Activated B cell treated with CpG ODN at 0.5 μM for 24 hours (primary cell): Measurements from ENCODE around the gene CDK6. TPM values are rescaled to one million over a fixed set of nuclear protein-coding genes. Genes with fewer than 3 reads are reported as not detected.

ENCODE experiments used
- ATAC-seq: fragments of 200-7000 bp; cut with Tn5 transposase; one replicate; pipeline ENCODE4 v1.10.0; 2021; ENCODE audit warnings: low read depth, mild to moderate bottlenecking, moderate library complexity
- CTCF ChIA-PET: fragments of 350-600 bp; sonication (Branson Sonifier 250); formaldehyde crosslinking; loops from one replicate; lab custom pipeline; 2021; ENCODE audit warnings: antibody characterized with exemption; lab: Charles Lee
- POLR2A ChIA-PET: fragments of 350-600 bp; sonication (Branson Sonifier 250); formaldehyde crosslinking; loops from one replicate; lab custom pipeline; 2021; ENCODE audit warnings: antibody characterized with exemption; lab: Charles Lee
- DNase-seq: peaks from one replicate; pipeline ENCODE4 v3.0.0; 2022
- H3K27ac Mint-ChIP-seq: one replicate; pipeline ENCODE4 v1.8.0; 2020; ENCODE audit warnings: mixed read lengths
- H3K27me3 Mint-ChIP-seq: one replicate; pipeline ENCODE4 v1.8.0; 2021; ENCODE audit warnings: mixed read lengths
- H3K36me3 Mint-ChIP-seq: one replicate; pipeline ENCODE4 v1.8.0; 2021; ENCODE audit warnings: low read depth, mixed read lengths
- H3K4me1 Mint-ChIP-seq: one replicate; pipeline ENCODE4 v1.8.0; 2021; ENCODE audit warnings: mixed read lengths
- H3K4me3 Mint-ChIP-seq: one replicate; pipeline ENCODE4 v1.8.0; 2020; ENCODE audit warnings: mild to moderate bottlenecking, mixed read lengths
- H3K9me3 Mint-ChIP-seq: one replicate; pipeline ENCODE4 v1.8.0; 2020; ENCODE audit warnings: mixed read lengths
- intact Hi-C: fragments of 100-400 bp; cut with micrococcal nuclease; formaldehyde crosslinking; loops from one replicate; pipeline ENCODE4 v1.15.1; 2024
- total RNA-seq: library from RNA; stranded (reverse); gene quantifications from 2 replicates; pipeline ENCODE4 v1.2.3, GENCODE V29; 2022
- TF ChIP-seq, protein P1 (sequence below): fragments of 200-600 bp; IDR thresholded peaks from one replicate; pipeline ENCODE4 v1.8.0; 2022; ENCODE audit warnings: antibody characterized with exemption, mild to moderate bottlenecking

CDK6 gene
- total RNA-seq, 1 donor from 2014 or later = 30.5 TPM

DNA sequence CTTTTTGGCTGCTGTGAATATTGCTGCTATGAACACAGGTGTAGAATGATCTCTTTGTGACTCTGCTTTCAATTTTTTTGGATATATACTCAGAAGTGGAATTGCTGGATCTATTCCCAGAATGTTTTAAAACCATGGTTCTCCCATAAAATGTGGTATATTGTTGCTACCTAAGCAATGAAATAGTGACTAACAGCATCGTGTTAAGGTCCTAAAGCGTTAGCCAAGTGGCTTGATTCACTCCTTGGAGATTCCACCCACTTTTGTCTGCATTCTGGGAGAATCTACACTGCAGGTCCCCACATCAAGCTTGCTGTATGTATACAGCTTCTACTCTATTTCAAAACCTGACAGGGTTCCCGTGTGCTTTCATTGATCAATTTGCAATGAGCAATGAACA lies 105.6 kb downstream of the CDK6 start:
- TF ChIP-seq, protein P1, sequence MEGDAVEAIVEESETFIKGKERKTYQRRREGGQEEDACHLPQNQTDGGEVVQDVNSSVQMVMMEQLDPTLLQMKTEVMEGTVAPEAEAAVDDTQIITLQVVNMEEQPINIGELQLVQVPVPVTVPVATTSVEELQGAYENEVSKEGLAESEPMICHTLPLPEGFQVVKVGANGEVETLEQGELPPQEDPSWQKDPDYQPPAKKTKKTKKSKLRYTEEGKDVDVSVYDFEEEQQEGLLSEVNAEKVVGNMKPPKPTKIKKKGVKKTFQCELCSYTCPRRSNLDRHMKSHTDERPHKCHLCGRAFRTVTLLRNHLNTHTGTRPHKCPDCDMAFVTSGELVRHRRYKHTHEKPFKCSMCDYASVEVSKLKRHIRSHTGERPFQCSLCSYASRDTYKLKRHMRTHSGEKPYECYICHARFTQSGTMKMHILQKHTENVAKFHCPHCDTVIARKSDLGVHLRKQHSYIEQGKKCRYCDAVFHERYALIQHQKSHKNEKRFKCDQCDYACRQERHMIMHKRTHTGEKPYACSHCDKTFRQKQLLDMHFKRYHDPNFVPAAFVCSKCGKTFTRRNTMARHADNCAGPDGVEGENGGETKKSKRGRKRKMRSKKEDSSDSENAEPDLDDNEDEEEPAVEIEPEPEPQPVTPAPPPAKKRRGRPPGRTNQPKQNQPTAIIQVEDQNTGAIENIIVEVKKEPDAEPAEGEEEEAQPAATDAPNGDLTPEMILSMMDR = no peak
- Mint-ChIP-seq H3K4me3 (no peak overlapping the region), H3K9me3 (no peaks in the 10 kb centered on the region), H3K27me3 (no peaks in the 10 kb centered on the region), H3K4me1 (peaks cover 29% of the 10 kb centered on the region), H3K36me3 (no peaks in the 10 kb centered on the region), H3K27ac (no peak overlapping the region)
- intact Hi-C loops = loop anchor here (5.0 kb wide), 1 partner anchor 204 kb away; the partner anchor contains the start of genes PEX1 and RBM48
- DNase-seq (no peak), ATAC-seq (no peak)
- POLR2A ChIA-PET = interaction anchor here (0.6 kb wide), 1 partner anchor 109 kb away, joined by 7 read pairs; no protein-coding TSS in a partner anchor
- CTCF ChIA-PET = no interaction called here

DNA sequence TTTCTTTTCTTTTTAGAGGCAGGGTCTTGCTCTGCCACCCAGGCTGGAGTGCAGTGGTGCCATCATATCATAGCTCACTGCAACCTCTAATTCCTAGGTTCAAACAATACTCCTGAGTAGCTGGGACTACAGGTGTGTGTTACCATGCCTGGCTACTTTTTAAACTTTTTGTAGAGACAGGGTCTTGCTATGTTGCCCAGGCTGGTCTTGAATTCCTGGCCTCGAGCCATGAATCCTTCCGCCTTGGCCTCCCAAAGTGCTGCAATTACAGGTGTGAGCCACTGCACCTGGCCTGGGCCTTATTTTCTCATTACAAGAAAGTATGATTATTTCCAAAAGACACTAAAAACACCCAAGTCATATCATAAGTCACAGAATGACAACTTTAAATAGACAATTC lies 106.6 kb downstream of the CDK6 start:
- Mint-ChIP-seq H3K36me3 (peaks cover 9% of the 10 kb centered on the region), H3K9me3 (no peaks in the 10 kb centered on the region), H3K4me3 (no peak overlapping the region), H3K27ac (no peak overlapping the region), H3K4me1 (peaks cover 29% of the 10 kb centered on the region), H3K27me3 (no peaks in the 10 kb centered on the region)
- ChIA-PET CTCF (no interaction called here), POLR2A (no interaction called here)
- no peak for ATAC-seq
- intact Hi-C loops = loop anchor here (5.0 kb wide), 1 partner anchor 202 kb away; the partner anchor contains the start of genes PEX1 and RBM48
- DNase-seq = no peak
- TF ChIP-seq, protein P1 = no peak

DNA sequence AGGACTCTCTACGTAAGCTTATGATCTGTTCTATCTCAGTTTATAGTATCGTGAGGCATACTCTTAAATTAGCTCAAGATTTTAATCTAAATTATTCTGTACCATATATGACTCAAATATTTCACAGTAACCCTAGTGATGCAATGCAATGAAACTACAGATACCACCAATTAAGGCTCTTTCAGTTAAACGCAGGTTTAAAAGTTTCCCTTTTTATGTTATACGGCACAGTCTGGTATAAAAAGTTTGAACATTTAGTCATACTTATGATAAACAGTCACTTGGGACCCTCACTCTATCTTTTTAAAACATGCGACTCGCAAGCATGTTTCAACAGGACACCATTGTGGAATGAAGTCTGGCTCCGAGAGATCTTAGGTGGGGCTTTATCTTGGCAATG lies 107.2 kb downstream of the CDK6 start:
- CTCF ChIA-PET = no interaction called here
- no peaks in the 10 kb centered on the region for H3K9me3 Mint-ChIP-seq
- peaks cover 12% of the 10 kb centered on the region for H3K36me3 Mint-ChIP-seq
- intact Hi-C loops = no loop called here
- DNase-seq = no peak
- TF ChIP-seq, protein P1 = no peak
- POLR2A ChIA-PET = no interaction called here
- H3K27me3 Mint-ChIP-seq = no peaks in the 10 kb centered on the region
- H3K4me1 Mint-ChIP-seq = peaks cover 29% of the 10 kb centered on the region
- ATAC-seq = no peak
- H3K27ac Mint-ChIP-seq = no peak overlapping the region
- H3K4me3 Mint-ChIP-seq = no peak overlapping the region

DNA sequence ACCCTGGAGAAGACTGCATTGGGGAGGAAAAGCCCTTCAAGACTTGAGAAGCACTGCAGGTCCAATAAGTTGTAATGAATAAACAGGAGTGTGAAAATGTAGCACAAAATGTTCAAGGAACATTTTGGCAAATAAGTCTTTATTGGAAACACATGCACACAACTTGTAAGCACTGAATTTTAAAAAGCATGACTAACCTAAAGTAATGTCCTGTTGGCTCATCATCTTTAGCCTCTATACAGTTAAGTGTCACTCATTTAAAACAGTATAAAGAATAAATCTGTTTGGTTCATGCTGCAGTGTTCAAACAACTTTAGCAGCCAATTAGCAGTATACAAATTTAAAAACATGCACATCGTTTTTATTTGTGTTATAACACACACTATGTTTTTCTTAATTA lies 108.6 kb downstream of the CDK6 start:
- no peaks in the 10 kb centered on the region for H3K27me3 Mint-ChIP-seq
- H3K27ac Mint-ChIP-seq = no peak overlapping the region
- ATAC-seq (no peak), DNase-seq (no peak)
- no peak overlapping the region for H3K4me3 Mint-ChIP-seq
- ChIA-PET POLR2A (interaction anchor here (0.5 to 0.7 kb wide), 2 partner anchors 93 to 94 kb away, joined by 3 to 7 read pairs; no protein-coding TSS in a partner anchor), CTCF (no interaction called here)
- TF ChIP-seq, protein P1 = no peak
- peaks cover 26% of the 10 kb centered on the region for H3K4me1 Mint-ChIP-seq
- intact Hi-C loops = no loop called here
- H3K9me3 Mint-ChIP-seq = no peaks in the 10 kb centered on the region
- H3K36me3 Mint-ChIP-seq = peaks cover 15% of the 10 kb centered on the region

DNA sequence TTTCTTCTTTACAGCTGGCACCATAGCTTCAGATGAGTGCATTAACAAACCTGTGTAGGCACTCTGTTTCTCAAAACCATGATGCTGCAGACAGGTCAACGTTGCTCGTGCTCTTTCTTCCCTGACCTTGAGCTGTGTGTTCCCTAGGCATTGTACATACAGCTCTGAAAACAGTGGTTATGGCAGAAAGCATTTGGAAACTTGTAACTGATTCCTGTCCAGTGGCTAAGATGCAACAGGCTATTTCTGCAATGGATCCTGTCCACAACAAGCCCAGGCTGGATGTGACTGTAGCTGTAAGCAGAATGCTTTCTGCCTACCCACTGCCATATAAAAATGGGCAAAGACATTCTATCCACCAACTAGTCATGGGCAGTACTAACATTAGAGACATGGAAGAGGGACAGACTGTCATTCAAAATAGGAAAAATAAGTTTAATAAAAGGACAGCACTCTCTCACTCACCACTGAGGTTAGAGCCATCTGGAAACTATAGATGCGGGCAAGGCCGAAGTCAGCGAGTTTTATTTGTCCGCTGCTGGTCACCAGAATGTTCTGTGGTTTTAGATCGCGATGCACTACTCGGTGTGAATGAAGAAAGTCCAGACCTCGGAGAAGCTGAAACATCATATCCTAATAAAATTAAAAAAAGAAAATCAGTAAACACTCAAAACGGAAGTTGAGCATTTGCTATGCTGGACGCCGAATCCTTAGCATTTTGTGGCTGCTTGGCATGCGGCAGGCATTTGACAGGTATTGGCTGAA lies 111.0 kb downstream of the CDK6 start:
- POLR2A ChIA-PET = no interaction called here

More for the DNA sequence above, 111.0 kb downstream of the CDK6 start:
- no peak for ATAC-seq
- Mint-ChIP-seq H3K4me1 (peaks cover 4% of the 10 kb centered on the region), H3K36me3 (peaks cover 15% of the 10 kb centered on the region), H3K4me3 (no peak overlapping the region), H3K27ac (no peak overlapping the region), H3K27me3 (no peaks in the 10 kb centered on the region), H3K9me3 (no peaks in the 10 kb centered on the region)
- CTCF ChIA-PET = no interaction called here
- TF ChIP-seq, protein P1 = no peak
- intact Hi-C loops = no loop called here
- DNase-seq = no peak
